ENCODE results near the gene EFR3B. TPM values are rescaled to one million over a fixed set of nuclear protein-coding genes. Genes with fewer than 3 reads are reported as not detected.

Gene EFR3B
- total RNA-seq, 3 donors from 2014 or later (not counting 1 experiment from before 2014, with no cell fraction given): 0.05 TPM; not detected in 2

DNA sequence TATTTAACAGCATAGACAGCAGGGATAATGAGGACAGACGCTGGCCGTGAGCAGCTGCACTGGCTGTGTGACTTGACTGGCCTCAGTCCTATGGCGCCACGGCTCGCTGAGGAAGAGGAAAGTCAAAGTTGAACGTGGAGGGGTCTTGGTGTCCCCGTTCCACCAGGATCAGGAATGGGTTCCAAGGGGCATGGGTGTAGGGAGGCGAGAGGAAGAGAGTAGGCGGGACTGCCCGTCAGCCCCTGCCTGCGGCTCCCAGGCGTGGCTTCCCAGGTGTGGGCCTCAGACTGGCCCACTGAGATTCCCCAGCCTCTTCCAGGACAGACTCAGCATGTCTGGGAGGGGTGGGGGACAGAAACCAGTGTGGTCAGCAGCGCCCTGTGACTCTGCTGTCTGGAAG lies 75.1 kb downstream of the EFR3B start:
- DNase-seq: no peak
- Histone ChIP-seq H3K27ac (ENCODE audit: low read length) (no peak overlapping the region), H3K4me3 (ENCODE audit: low read length) (no peak overlapping the region), H3K9me3 (ENCODE audit: control insufficient read depth, insufficient read depth, low read length) (no peaks in the 10 kb centered on the region), H3K36me3 (ENCODE audit: control insufficient read depth, insufficient read depth, low read length) (no peaks in the 10 kb centered on the region), H3K27me3 (ENCODE audit: control insufficient read depth, insufficient read depth, low read length) (no peaks in the 10 kb centered on the region), H3K4me1 (ENCODE audit: control insufficient read depth, insufficient read depth, low read length) (no peaks in the 10 kb centered on the region)
- 89% methylated on average over 13 of the region's 13 CpGs for WGBS (ENCODE audit: insufficient coverage)
- Mint-ChIP-seq H3K27me3 (ENCODE audit: low read depth in 2 of 2) (peaks cover 0 to 5% of the 10 kb centered on the region in 2 donors), H3K27ac (no peak overlapping the region), H3K36me3 (no peaks in the 10 kb centered on the region), H3K4me1 (no peaks in the 10 kb centered on the region), H3K9me3 (no peaks in the 10 kb centered on the region), H3K4me3 (no peak overlapping the region)
- TF ChIP-seq, protein P1, sequence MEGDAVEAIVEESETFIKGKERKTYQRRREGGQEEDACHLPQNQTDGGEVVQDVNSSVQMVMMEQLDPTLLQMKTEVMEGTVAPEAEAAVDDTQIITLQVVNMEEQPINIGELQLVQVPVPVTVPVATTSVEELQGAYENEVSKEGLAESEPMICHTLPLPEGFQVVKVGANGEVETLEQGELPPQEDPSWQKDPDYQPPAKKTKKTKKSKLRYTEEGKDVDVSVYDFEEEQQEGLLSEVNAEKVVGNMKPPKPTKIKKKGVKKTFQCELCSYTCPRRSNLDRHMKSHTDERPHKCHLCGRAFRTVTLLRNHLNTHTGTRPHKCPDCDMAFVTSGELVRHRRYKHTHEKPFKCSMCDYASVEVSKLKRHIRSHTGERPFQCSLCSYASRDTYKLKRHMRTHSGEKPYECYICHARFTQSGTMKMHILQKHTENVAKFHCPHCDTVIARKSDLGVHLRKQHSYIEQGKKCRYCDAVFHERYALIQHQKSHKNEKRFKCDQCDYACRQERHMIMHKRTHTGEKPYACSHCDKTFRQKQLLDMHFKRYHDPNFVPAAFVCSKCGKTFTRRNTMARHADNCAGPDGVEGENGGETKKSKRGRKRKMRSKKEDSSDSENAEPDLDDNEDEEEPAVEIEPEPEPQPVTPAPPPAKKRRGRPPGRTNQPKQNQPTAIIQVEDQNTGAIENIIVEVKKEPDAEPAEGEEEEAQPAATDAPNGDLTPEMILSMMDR (IDR thresholded peaks at IDR 0.05): no peak
- intact Hi-C loops (cut with micrococcal nuclease): no loop called here
- ATAC-seq: no peak

DNA sequence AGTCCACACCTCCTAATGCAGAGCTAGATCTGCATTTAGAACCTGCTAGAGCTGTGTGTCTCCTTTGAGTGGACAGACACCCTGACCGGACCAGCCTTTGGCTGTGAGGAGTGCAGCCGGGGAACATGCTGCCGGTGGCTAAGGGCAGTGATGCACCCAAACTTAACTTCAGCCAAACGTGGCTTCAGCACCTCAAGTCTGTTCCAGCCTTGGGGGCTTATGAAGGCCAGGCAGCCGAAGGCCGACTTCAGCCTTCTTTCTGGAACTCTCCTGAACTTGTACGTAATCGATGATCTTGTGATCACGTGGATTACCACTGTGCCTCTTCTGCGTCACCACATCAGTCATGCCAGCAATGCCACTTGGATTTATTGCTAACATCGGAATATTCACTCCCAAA lies 77.4 kb downstream of the EFR3B start:
- H3K27me3 ChIP-seq (ENCODE audit: control insufficient read depth, insufficient read depth, low read length): no peaks in the 10 kb centered on the region
- Mint-ChIP-seq H3K27ac (no peak overlapping the region), H3K27me3 (ENCODE audit: low read depth in 2 of 2) (peaks cover 0 to 5% of the 10 kb centered on the region in 2 donors), H3K9me3 (no peaks in the 10 kb centered on the region), H3K4me3 (no peak overlapping the region), H3K4me1 (peaks cover 5 to 6% of the 10 kb centered on the region in 2 donors), H3K36me3 (no peaks in the 10 kb centered on the region)
- no peak for DNase-seq
- H3K4me1 ChIP-seq (ENCODE audit: control insufficient read depth, insufficient read depth, low read length): peaks cover 6% of the 10 kb centered on the region
- no peak for ATAC-seq
- H3K36me3 ChIP-seq (ENCODE audit: control insufficient read depth, insufficient read depth, low read length): no peaks in the 10 kb centered on the region
- WGBS (ENCODE audit: insufficient coverage): 94% methylated on average over 10 of the region's 11 CpGs
- no peak overlapping the region for H3K4me3 ChIP-seq (ENCODE audit: low read length)
- no peak overlapping the region for H3K27ac ChIP-seq (ENCODE audit: low read length)
- intact Hi-C loops (cut with micrococcal nuclease): no loop called here
- TF ChIP-seq, protein P1 (IDR thresholded peaks at IDR 0.05): no peak
- H3K9me3 ChIP-seq (ENCODE audit: control insufficient read depth, insufficient read depth, low read length): no peaks in the 10 kb centered on the region

DNA sequence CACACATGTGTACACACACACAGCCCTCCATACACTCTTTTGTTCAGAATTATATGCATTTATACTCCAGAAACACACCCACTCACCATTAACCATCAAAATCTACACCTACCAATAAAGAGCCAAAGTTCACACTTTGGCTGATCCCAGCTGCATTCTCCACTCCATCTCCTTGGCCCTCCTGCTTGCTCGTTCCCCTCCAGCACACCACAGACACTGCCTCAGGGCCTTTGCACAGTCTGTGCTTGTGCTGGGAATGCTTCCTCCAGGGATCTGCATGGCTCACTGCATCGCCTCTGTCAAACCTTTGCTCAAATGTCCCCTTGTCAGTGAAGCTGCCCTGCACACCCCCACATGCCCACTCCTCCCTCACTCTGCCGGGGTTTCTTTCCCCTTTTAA lies 80.5 kb downstream of the EFR3B start:
- Histone ChIP-seq H3K4me1 (ENCODE audit: control insufficient read depth, insufficient read depth, low read length) (peaks cover 6% of the 10 kb centered on the region), H3K27me3 (ENCODE audit: control insufficient read depth, insufficient read depth, low read length) (no peaks in the 10 kb centered on the region), H3K27ac (ENCODE audit: low read length) (no peak overlapping the region), H3K36me3 (ENCODE audit: control insufficient read depth, insufficient read depth, low read length) (no peaks in the 10 kb centered on the region), H3K4me3 (ENCODE audit: low read length) (no peak overlapping the region), H3K9me3 (ENCODE audit: control insufficient read depth, insufficient read depth, low read length) (no peaks in the 10 kb centered on the region)
- no peak overlapping the region for H3K27ac Mint-ChIP-seq
- intact Hi-C loops (cut with micrococcal nuclease): no loop called here
- no peak overlapping the region for H3K4me3 Mint-ChIP-seq
- no peaks in the 10 kb centered on the region for H3K36me3 Mint-ChIP-seq
- TF ChIP-seq, protein P1 (IDR thresholded peaks at IDR 0.05): no peak
- H3K9me3 Mint-ChIP-seq: no peaks in the 10 kb centered on the region
- no peak for ATAC-seq
- no peaks in the 10 kb centered on the region for H3K27me3 Mint-ChIP-seq (ENCODE audit: low read depth in 2 of 2)
- no peak for DNase-seq
- WGBS (ENCODE audit: insufficient coverage): 91% methylated on average over 3 of the region's 3 CpGs
- H3K4me1 Mint-ChIP-seq: peaks cover 5 to 6% of the 10 kb centered on the region in 2 donors

DNA sequence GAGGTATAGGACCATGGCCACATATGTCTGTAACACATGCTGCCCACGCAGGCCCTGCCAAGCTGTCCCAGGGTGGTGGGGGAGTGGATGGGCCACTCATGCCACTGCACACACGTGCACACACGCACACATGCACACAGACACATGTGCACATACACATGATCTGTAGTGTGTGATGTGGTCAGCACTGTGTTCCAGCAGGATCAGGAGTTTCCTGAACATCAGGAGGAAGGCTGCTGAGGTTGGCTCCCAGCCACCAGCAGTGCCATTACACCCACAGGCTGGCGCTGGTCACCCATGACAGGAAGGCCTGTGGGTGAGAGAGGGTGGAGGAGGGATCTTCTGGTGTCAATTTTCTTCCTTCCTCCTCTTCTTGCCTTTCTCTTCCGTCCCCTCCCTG lies 81.8 kb downstream of the EFR3B start:
- Mint-ChIP-seq H3K4me1 (peaks cover 5 to 6% of the 10 kb centered on the region in 2 donors), H3K27ac (no peak overlapping the region), H3K27me3 (ENCODE audit: low read depth in 2 of 2) (no peaks in the 10 kb centered on the region), H3K4me3 (no peak overlapping the region), H3K9me3 (no peaks in the 10 kb centered on the region), H3K36me3 (no peaks in the 10 kb centered on the region)
- 76% methylated on average over 4 of the region's 5 CpGs for WGBS (ENCODE audit: insufficient coverage)
- Histone ChIP-seq H3K36me3 (ENCODE audit: control insufficient read depth, insufficient read depth, low read length) (no peaks in the 10 kb centered on the region), H3K27me3 (ENCODE audit: control insufficient read depth, insufficient read depth, low read length) (no peaks in the 10 kb centered on the region), H3K4me1 (ENCODE audit: control insufficient read depth, insufficient read depth, low read length) (peaks cover 6% of the 10 kb centered on the region), H3K4me3 (ENCODE audit: low read length) (no peak overlapping the region), H3K27ac (ENCODE audit: low read length) (no peak overlapping the region), H3K9me3 (ENCODE audit: control insufficient read depth, insufficient read depth, low read length) (no peaks in the 10 kb centered on the region)
- DNase-seq: no peak
- TF ChIP-seq, protein P1 (IDR thresholded peaks at IDR 0.05): no peak
- peak in 1 of 3 donors; percentile 22 for ATAC-seq
- intact Hi-C loops (cut with micrococcal nuclease): no loop called here
